ENCODE results near the gene SOD3. TPM values are rescaled to one million over a fixed set of nuclear protein-coding genes. Genes with fewer than 3 reads are reported as not detected.

Gene SOD3
- total and polyA plus RNA-seq, 9 of the 15 experiments (the other 6 are each of a cell fraction or from before 2014, with no cell fraction given): 0.10 to 0.31 (median 0.24) TPM; not detected in 6

DNA sequence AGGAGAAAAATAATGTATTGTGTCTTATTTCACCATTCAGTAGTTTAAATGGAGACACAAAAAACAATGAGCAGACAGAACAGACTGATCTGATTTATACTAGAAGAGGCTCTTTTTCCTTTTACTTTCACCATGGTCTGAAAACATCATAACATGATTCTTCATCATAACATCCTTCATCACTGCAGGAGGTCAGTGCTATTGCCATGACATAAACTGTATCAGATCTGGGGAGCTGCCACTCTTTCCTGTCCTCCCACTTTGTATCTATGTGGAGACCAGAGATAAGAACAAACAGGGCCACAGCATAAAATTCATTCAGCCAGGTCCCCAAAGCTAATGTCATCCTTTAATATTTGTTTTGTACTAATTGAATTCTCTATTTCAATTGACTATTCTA lies 25.2 kb downstream of the SOD3 start:
- no peak for TF ChIP-seq CBX5 (IDR thresholded peaks at IDR 0.05; ENCODE audit: borderline replicate concordance, low read depth)
- Histone ChIP-seq H2AFZ (ENCODE audit: low read depth, low read length) (no peak overlapping the region), H3K9me3 (replicated peaks; ENCODE audit: control insufficient read depth, insufficient read depth, low read depth, low read length) (no peaks in the 10 kb centered on the region), H4K20me1 (replicated peaks; ENCODE audit: control insufficient read depth, insufficient read depth, low read length) (no peaks in the 10 kb centered on the region), H3K27ac (ENCODE audit: extremely low read depth, low read depth, low read length) (no peak overlapping the region), H3K79me2 (ENCODE audit: control insufficient read depth, insufficient read depth, low read length) (no peaks in the 10 kb centered on the region), H3K36me3 (ENCODE audit: control insufficient read depth, insufficient read depth, low read length) (no peaks in the 10 kb centered on the region), H3K27me3 (ENCODE audit: control insufficient read depth in 2 of 2, insufficient read depth in 2 of 2, low read length in 2 of 2) (0 out of 5 replicates have a peak, but pooled peaks cover 3 to 5% of the 10 kb centered on the region in 2 experiments), H3K4me2 (ENCODE audit: insufficient read depth, low read length) (no peak overlapping the region), H3K4me1 (replicated peaks in 1 of 2; ENCODE audit: control insufficient read depth in 2 of 2, insufficient read depth in 2 of 2, low read length in 2 of 2) (no peaks in the 10 kb centered on the region; a peak in 1 of 5 replicates), H3K9ac (ENCODE audit: insufficient read depth in 1 of 2, low read depth in 2 of 2, low read length in 2 of 2) (no peak overlapping the region), H3K4me3 (no peak overlapping the region), H3K9me1 (ENCODE audit: control insufficient read depth, insufficient read depth, low read length) (no peaks in the 10 kb centered on the region)
- BruUV-seq (replicated peaks): no TSS peak
- in situ Hi-C loops (cut with MboI): no loop called here
- intact Hi-C loops (cut with micrococcal nuclease): no loop called here
- DNase-seq (ENCODE audit: extremely low read depth in 1 of 4, low spot score in 3 of 4): no peak
- ATAC-seq: no peak
- FAIRE-seq: no peak
- POLR2A ChIA-PET: no interaction called here
- CTCF ChIA-PET (ENCODE audit: low intra/inter-chr PET ratio): no interaction called here

DNA sequence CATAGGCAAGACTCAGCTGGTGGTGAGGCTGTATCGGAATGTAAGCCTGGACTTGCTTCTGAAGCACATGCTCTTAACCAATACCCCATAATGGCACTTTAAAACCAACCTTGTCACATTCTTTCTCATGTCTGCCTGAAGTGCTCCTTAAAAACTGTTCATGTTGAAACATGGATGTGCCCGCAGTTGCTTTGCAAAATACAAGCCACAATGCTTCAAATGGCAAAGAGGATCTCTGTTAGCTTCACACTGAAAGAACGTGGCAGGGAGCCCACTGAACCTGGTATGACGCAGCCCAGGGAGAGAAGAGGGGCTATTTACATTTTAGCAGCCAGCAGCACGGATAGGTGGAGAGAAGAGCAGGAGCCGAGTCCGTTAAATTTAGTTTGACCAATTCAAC lies 29.3 kb downstream of the SOD3 start:
- TF ChIP-seq NFE2 (IDR thresholded peaks at IDR 0.05; ENCODE audit: low read depth): no peak
- no peak for TF ChIP-seq ESRRB (CRISPR knock-in tag; IDR thresholded peaks at IDR 0.05; ENCODE audit: borderline replicate concordance)
- no peak for TF ChIP-seq POLR2G (IDR thresholded peaks at IDR 0.05; ENCODE audit: low read depth, low read length)
- TF ChIP-seq, protein P1, sequence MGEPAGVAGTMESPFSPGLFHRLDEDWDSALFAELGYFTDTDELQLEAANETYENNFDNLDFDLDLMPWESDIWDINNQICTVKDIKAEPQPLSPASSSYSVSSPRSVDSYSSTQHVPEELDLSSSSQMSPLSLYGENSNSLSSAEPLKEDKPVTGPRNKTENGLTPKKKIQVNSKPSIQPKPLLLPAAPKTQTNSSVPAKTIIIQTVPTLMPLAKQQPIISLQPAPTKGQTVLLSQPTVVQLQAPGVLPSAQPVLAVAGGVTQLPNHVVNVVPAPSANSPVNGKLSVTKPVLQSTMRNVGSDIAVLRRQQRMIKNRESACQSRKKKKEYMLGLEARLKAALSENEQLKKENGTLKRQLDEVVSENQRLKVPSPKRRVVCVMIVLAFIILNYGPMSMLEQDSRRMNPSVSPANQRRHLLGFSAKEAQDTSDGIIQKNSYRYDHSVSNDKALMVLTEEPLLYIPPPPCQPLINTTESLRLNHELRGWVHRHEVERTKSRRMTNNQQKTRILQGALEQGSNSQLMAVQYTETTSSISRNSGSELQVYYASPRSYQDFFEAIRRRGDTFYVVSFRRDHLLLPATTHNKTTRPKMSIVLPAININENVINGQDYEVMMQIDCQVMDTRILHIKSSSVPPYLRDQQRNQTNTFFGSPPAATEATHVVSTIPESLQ (CRISPR knock-in tag; IDR thresholded peaks at IDR 0.05): no peak
- TF ChIP-seq PTTG1 (tag; IDR thresholded peaks at IDR 0.05; ENCODE audit: low read depth): no peak
- no peak for TF ChIP-seq SIX5 (IDR thresholded peaks at IDR 0.05; ENCODE audit: borderline replicate concordance in 1 of 2, insufficient read depth in 1 of 2, low read depth in 1 of 2, low read length in 2 of 2)
- TF ChIP-seq DDX20 (tag; IDR thresholded peaks at IDR 0.05; ENCODE audit: low read depth): no peak
- TF ChIP-seq KAT7 (CRISPR knock-in tag; IDR thresholded peaks at IDR 0.05; ENCODE audit: borderline replicate concordance): no peak
- TF ChIP-seq, protein P2, sequence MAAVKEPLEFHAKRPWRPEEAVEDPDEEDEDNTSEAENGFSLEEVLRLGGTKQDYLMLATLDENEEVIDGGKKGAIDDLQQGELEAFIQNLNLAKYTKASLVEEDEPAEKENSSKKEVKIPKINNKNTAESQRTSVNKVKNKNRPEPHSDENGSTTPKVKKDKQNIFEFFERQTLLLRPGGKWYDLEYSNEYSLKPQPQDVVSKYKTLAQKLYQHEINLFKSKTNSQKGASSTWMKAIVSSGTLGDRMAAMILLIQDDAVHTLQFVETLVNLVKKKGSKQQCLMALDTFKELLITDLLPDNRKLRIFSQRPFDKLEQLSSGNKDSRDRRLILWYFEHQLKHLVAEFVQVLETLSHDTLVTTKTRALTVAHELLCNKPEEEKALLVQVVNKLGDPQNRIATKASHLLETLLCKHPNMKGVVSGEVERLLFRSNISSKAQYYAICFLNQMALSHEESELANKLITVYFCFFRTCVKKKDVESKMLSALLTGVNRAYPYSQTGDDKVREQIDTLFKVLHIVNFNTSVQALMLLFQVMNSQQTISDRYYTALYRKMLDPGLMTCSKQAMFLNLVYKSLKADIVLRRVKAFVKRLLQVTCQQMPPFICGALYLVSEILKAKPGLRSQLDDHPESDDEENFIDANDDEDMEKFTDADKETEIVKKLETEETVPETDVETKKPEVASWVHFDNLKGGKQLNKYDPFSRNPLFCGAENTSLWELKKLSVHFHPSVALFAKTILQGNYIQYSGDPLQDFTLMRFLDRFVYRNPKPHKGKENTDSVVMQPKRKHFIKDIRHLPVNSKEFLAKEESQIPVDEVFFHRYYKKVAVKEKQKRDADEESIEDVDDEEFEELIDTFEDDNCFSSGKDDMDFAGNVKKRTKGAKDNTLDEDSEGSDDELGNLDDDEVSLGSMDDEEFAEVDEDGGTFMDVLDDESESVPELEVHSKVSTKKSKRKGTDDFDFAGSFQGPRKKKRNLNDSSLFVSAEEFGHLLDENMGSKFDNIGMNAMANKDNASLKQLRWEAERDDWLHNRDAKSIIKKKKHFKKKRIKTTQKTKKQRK (IDR thresholded peaks at IDR 0.05; ENCODE audit: borderline replicate concordance, low read depth, low read length): no peak
- Histone ChIP-seq H3K4me2 (ENCODE audit: insufficient read depth, low read length) (no peak overlapping the region), H3K27me3 (ENCODE audit: control insufficient read depth in 2 of 2, insufficient read depth in 2 of 2, low read length in 2 of 2) (peaks cover 3 to 10% of the 10 kb centered on the region in 2 experiments; a peak in 4 of 5 replicates), H3K79me2 (ENCODE audit: control insufficient read depth, insufficient read depth, low read length) (no peaks in the 10 kb centered on the region), H3K9me3 (replicated peaks; ENCODE audit: control insufficient read depth, insufficient read depth, low read depth, low read length) (no peaks in the 10 kb centered on the region), H3K4me3 (no peak overlapping the region), H2AFZ (ENCODE audit: low read depth, low read length) (no peak overlapping the region), H3K27ac (ENCODE audit: extremely low read depth, low read depth, low read length) (no peak overlapping the region), H3K9me1 (ENCODE audit: control insufficient read depth, insufficient read depth, low read length) (no peaks in the 10 kb centered on the region), H3K36me3 (ENCODE audit: control insufficient read depth, insufficient read depth, low read length) (no peaks in the 10 kb centered on the region), H3K4me1 (replicated peaks in 1 of 2; ENCODE audit: control insufficient read depth in 2 of 2, insufficient read depth in 2 of 2, low read length in 2 of 2) (no peaks in the 10 kb centered on the region; a peak in 1 of 5 replicates), H3K9ac (ENCODE audit: insufficient read depth in 1 of 2, low read depth in 2 of 2, low read length in 2 of 2) (no peak overlapping the region), H4K20me1 (replicated peaks; ENCODE audit: control insufficient read depth, insufficient read depth, low read length) (no peaks in the 10 kb centered on the region)
- intact Hi-C loops (cut with micrococcal nuclease) (no loop called here), in situ Hi-C loops (cut with MboI) (no loop called here)
- DNase-seq (ENCODE audit: extremely low read depth in 1 of 4, low spot score in 3 of 4) (no peak), FAIRE-seq (no peak), ATAC-seq (no peak)
- ChIA-PET POLR2A (no interaction called here), CTCF (ENCODE audit: low intra/inter-chr PET ratio) (no interaction called here)
- no TSS peak for BruUV-seq (replicated peaks)
- 0% methylated on average over 7 of the region's 7 CpGs for WGBS (ENCODE audit: insufficient coverage, low coverage, missing lambda C conversion rate)

Measured in K562 (cell line).